Measurements from ENCODE around the gene SPEN.
"Not testable (repeated sequence)": the region's sequence is repeated elsewhere in the genome, so short reads cannot be mapped to it uniquely, and the experiment has no call there.

- not testable (repeated sequence) for TF ChIP-seq CTCF (conservative IDR thresholded peaks at IDR 0.05 in 1 of 2, IDR thresholded peaks at IDR 0.05 in 1 of 2; ENCODE audit: extremely low read depth in 1 of 2, insufficient read depth in 1 of 2, low read depth in 1 of 2, low read length in 2 of 2); EZH2 (IDR thresholded peaks at IDR 0.05; ENCODE audit: borderline replicate concordance, low read length)
These were observed 19.9 kb upstream of the SPEN start for GRCh38 chr1:15827567-15827966.
